IPS-18c (cell line): ENCODE data around the gene NAV3.

ENCODE experiments used
- H3K4me3 ChIP-seq: 2 replicates; pipeline ENCODE4 v1.7.0; 2013; ENCODE audit warnings: low read depth, mild to moderate bottlenecking, low read length, moderate library complexity; ENCODE audit not compliant: insufficient read depth
- H3K9me3 ChIP-seq: one replicate; pipeline ENCODE4 v1.6.1; 2013; ENCODE audit warnings: mild to moderate bottlenecking, low read length, moderate library complexity; ENCODE audit not compliant: control insufficient read depth, insufficient read depth

Gene NAV3

GRCh38 chr12:77833329-77833728 is 2.6 kb downstream of the NAV3 start:
- Histone ChIP-seq H3K9me3 (no peaks in the 10 kb centered on the region), H3K4me3 (no peak overlapping the region)

- H3K9me3 ChIP-seq = no peaks in the 10 kb centered on the region
- no peak overlapping the region for H3K4me3 ChIP-seq
Measured at GRCh38 chr12:77834618-77835017, 3.9 kb downstream of the NAV3 start.

GRCh38 chr12:77835969-77836368 is 5.3 kb downstream of the NAV3 start:
- no peak overlapping the region for H3K4me3 ChIP-seq
- H3K9me3 ChIP-seq = no peaks in the 10 kb centered on the region

GRCh38 chr12:77837876-77838291 is 7.2 kb downstream of the NAV3 start:
- H3K4me3 ChIP-seq = no peak overlapping the region

GRCh38 chr12:77841521-77841920 is 10.8 kb downstream of the NAV3 start:
- H3K4me3 ChIP-seq = no peak overlapping the region
- no peaks in the 10 kb centered on the region for H3K9me3 ChIP-seq

More at GRCh38 chr12:77837876-77838291, 7.2 kb downstream of the NAV3 start:
- H3K9me3 ChIP-seq = no peaks in the 10 kb centered on the region

GRCh38 chr12:77842430-77842829 is 11.7 kb downstream of the NAV3 start:
- no peak overlapping the region for H3K4me3 ChIP-seq
- no peaks in the 10 kb centered on the region for H3K9me3 ChIP-seq

- no peak overlapping the region for H3K4me3 ChIP-seq
- H3K9me3 ChIP-seq = no peaks in the 10 kb centered on the region
Measured at GRCh38 chr12:77845831-77846230, 15.1 kb downstream of the NAV3 start.

GRCh38 chr12:77847060-77847541 is 16.4 kb downstream of the NAV3 start:
- Histone ChIP-seq H3K4me3 (no peak overlapping the region), H3K9me3 (no peaks in the 10 kb centered on the region)

GRCh38 chr12:77847680-77848431 is 17.2 kb downstream of the NAV3 start:
- Histone ChIP-seq H3K4me3 (no peak overlapping the region), H3K9me3 (no peaks in the 10 kb centered on the region)

- H3K9me3 ChIP-seq = no peaks in the 10 kb centered on the region
- H3K4me3 ChIP-seq = no peak overlapping the region
Measured at GRCh38 chr12:77850129-77850528, 19.4 kb downstream of the NAV3 start.

- Histone ChIP-seq H3K9me3 (no peaks in the 10 kb centered on the region), H3K4me3 (no peak overlapping the region)
Measured at GRCh38 chr12:77850698-77851097, 20.0 kb downstream of the NAV3 start.

- H3K4me3 ChIP-seq = no peak overlapping the region
- H3K9me3 ChIP-seq = no peaks in the 10 kb centered on the region
Measured at GRCh38 chr12:77855548-77855947, 24.9 kb downstream of the NAV3 start.

- Histone ChIP-seq H3K9me3 (no peaks in the 10 kb centered on the region), H3K4me3 (no peak overlapping the region)
Measured at GRCh38 chr12:77861317-77861716, 30.6 kb downstream of the NAV3 start.

GRCh38 chr12:77865178-77865577 is 34.5 kb downstream of the NAV3 start:
- Histone ChIP-seq H3K9me3 (no peaks in the 10 kb centered on the region), H3K4me3 (no peak overlapping the region)

- Histone ChIP-seq H3K9me3 (no peaks in the 10 kb centered on the region), H3K4me3 (no peak overlapping the region)
Measured at GRCh38 chr12:77878901-77879300, 48.2 kb downstream of the NAV3 start.

GRCh38 chr12:77882709-77883108 is 52.0 kb downstream of the NAV3 start:
- no peaks in the 10 kb centered on the region for H3K9me3 ChIP-seq
- no peak overlapping the region for H3K4me3 ChIP-seq

- Histone ChIP-seq H3K4me3 (no peak overlapping the region), H3K9me3 (no peaks in the 10 kb centered on the region)
Measured at GRCh38 chr12:77888611-77889010, 57.9 kb downstream of the NAV3 start.

GRCh38 chr12:77891518-77892147 is 60.9 kb downstream of the NAV3 start:
- H3K9me3 ChIP-seq = no peaks in the 10 kb centered on the region
- no peak overlapping the region for H3K4me3 ChIP-seq
